HG02973 (cell line): ENCODE measurements around the gene SERP1.

Source experiments
- ATAC-seq: cut with Tn5 transposase; IDR thresholded peaks from one replicate; pipeline ENCODE4 v1.9.1; 2021; ENCODE audit warnings: moderate library complexity; ENCODE audit not compliant: unreplicated experiment

SERP1 gene

GRCh38 chr3:150494411-150494977, 51.8 kb downstream of the SERP1 start:
- no peak for ATAC-seq
